ENCODE results near the gene MACROD2.
"Not testable (repeated sequence)": the region's sequence is repeated elsewhere in the genome, so short reads cannot be mapped to it uniquely, and the experiment has no call there.

The MACROD2 gene

GRCh38 chr20:14266246-14266645 is 270.9 kb downstream of the MACROD2 start:
- no peak for DNase-seq (ENCODE audit: low read depth in 2 of 2)

GRCh38 chr20:14270751-14271150 is 275.4 kb downstream of the MACROD2 start:
- not testable (repeated sequence) for DNase-seq (ENCODE audit: low read depth in 2 of 2)

- no peak for DNase-seq (ENCODE audit: low read depth in 2 of 2)
Observed at GRCh38 chr20:14282140-14282539, 286.8 kb downstream of the MACROD2 start.

- no peak for DNase-seq (ENCODE audit: low read depth in 2 of 2)
Observed at GRCh38 chr20:14284443-14284842, 289.1 kb downstream of the MACROD2 start.

GRCh38 chr20:14288341-14289330 is 293.3 kb downstream of the MACROD2 start:
- no peak for DNase-seq (ENCODE audit: low read depth in 2 of 2)

- DNase-seq (ENCODE audit: low read depth in 2 of 2): no peak
Observed at GRCh38 chr20:14291502-14291901, 296.2 kb downstream of the MACROD2 start.

GRCh38 chr20:14295238-14295637 is 299.9 kb downstream of the MACROD2 start:
- no peak for DNase-seq (ENCODE audit: low read depth in 2 of 2)

GRCh38 chr20:14295770-14296309 is 300.5 kb downstream of the MACROD2 start:
- no peak for DNase-seq (ENCODE audit: low read depth in 2 of 2)

- no peak for DNase-seq (ENCODE audit: low read depth in 2 of 2)
Observed at GRCh38 chr20:14299831-14300230, 304.5 kb downstream of the MACROD2 start.

- no peak for DNase-seq (ENCODE audit: low read depth in 2 of 2)
Observed at GRCh38 chr20:14303106-14303505, 307.8 kb downstream of the MACROD2 start.

GRCh38 chr20:14303651-14304050 is 308.3 kb downstream of the MACROD2 start:
- DNase-seq (ENCODE audit: low read depth in 2 of 2): no peak

- no peak for DNase-seq (ENCODE audit: low read depth in 2 of 2)
Observed at GRCh38 chr20:14304472-14304871, 309.2 kb downstream of the MACROD2 start.

GRCh38 chr20:14307956-14308355 is 312.6 kb downstream of the MACROD2 start:
- DNase-seq (ENCODE audit: low read depth in 2 of 2): no peak

- no peak for DNase-seq (ENCODE audit: low read depth in 2 of 2)
Observed at GRCh38 chr20:14310977-14311627, 315.8 kb downstream of the MACROD2 start.

- DNase-seq (ENCODE audit: low read depth in 2 of 2): no peak
Observed at GRCh38 chr20:14312001-14312400, 316.7 kb downstream of the MACROD2 start.

GRCh38 chr20:14313341-14314020 is 318.2 kb downstream of the MACROD2 start:
- DNase-seq (ENCODE audit: low read depth in 2 of 2): no peak

- DNase-seq (ENCODE audit: low read depth in 2 of 2): no peak
Observed at GRCh38 chr20:14319704-14320103, 324.4 kb downstream of the MACROD2 start.

- no peak for DNase-seq (ENCODE audit: low read depth in 2 of 2)
Observed at GRCh38 chr20:14331646-14332045, 336.3 kb downstream of the MACROD2 start.

- DNase-seq (ENCODE audit: low read depth in 2 of 2): no peak
Observed at GRCh38 chr20:14332866-14333265, 337.6 kb downstream of the MACROD2 start.

- DNase-seq (ENCODE audit: low read depth in 2 of 2): no peak
Observed at GRCh38 chr20:14333721-14334120, 338.4 kb downstream of the MACROD2 start.

- DNase-seq (ENCODE audit: low read depth in 2 of 2): no peak
Observed at GRCh38 chr20:14334306-14334930, 339.1 kb downstream of the MACROD2 start.

GRCh38 chr20:14335052-14335451 is 339.7 kb downstream of the MACROD2 start:
- DNase-seq (ENCODE audit: low read depth in 2 of 2): no peak

Data from stimulated activated CD8-positive, alpha-beta memory T cell treated with anti-CD3 and anti-CD28 coated beads, Interleukin-2, amount 100 ng/mL, for 1 hour (primary cell).